Neural progenitor cell (in vitro differentiated cells): ENCODE data around the gene CACNA1C.

Experiments
- EZH2phosphoT487 ChIP-seq: fragments of 200-600 bp; sonication (generic); IDR thresholded peaks from 2 replicates; pipeline ENCODE4 v1.6.1; 2017; ENCODE audit warnings: antibody characterized with exemption
- TF ChIP-seq, protein P1 (sequence below): fragments of 200-600 bp; sonication (generic); IDR thresholded peaks from 2 replicates; pipeline ENCODE4 v1.5.1; 2017; ENCODE audit warnings: antibody characterized with exemption, mild to moderate bottlenecking

DNA sequence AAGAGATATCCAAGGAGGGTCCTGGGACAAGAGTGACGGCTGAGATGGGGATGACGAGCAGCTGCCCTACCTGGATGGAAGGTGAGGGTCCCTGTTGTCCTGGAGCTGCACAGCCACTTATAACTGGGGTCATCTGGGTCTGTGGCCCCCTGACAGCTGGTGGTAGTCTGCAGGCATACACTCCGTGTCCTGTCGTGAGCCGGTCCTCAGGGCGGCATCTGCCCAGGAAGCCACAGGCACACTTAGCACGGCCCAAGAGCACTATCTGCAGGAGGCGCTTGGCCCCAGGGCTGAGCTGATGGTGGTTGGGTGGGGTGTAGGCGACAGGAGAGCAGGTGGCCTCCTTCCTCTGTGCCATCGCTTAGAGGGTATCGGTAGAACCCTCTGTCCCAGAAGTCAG is 248.1 kb downstream of the CACNA1C start:
- TF ChIP-seq, protein P1, sequence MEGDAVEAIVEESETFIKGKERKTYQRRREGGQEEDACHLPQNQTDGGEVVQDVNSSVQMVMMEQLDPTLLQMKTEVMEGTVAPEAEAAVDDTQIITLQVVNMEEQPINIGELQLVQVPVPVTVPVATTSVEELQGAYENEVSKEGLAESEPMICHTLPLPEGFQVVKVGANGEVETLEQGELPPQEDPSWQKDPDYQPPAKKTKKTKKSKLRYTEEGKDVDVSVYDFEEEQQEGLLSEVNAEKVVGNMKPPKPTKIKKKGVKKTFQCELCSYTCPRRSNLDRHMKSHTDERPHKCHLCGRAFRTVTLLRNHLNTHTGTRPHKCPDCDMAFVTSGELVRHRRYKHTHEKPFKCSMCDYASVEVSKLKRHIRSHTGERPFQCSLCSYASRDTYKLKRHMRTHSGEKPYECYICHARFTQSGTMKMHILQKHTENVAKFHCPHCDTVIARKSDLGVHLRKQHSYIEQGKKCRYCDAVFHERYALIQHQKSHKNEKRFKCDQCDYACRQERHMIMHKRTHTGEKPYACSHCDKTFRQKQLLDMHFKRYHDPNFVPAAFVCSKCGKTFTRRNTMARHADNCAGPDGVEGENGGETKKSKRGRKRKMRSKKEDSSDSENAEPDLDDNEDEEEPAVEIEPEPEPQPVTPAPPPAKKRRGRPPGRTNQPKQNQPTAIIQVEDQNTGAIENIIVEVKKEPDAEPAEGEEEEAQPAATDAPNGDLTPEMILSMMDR: no peak
- no peak for TF ChIP-seq EZH2phosphoT487
